ENCODE measurements around the gene HS3ST5. TPM values are rescaled to one million over a fixed set of nuclear protein-coding genes. Genes with fewer than 3 reads are reported as not detected.

The HS3ST5 gene
- total and polyA plus RNA-seq, 2 donors (not counting 1 experiment from before 2014, with no cell fraction given): under 0.01 TPM; not detected in 1

- no peaks in the 10 kb centered on the region for H3K79me2 ChIP-seq (ENCODE audit: control insufficient read depth, insufficient read depth, low read length)
- DNase-seq (ENCODE audit: low read depth in 2 of 2): no peak
- no peaks in the 10 kb centered on the region for H3K36me3 ChIP-seq (ENCODE audit: control insufficient read depth, insufficient read depth, low read length)
- H4K20me1 ChIP-seq (ENCODE audit: control insufficient read depth, extremely low read depth, insufficient read depth, low read length): no peaks in the 10 kb centered on the region
- no peak overlapping the region for H3K4me3 ChIP-seq (replicated peaks in 1 of 4; ENCODE audit: control extremely low read depth in 1 of 4, insufficient read depth in 1 of 4, low read depth in 3 of 4, low read length in 4 of 4)
- no peaks in the 10 kb centered on the region for H3K27me3 ChIP-seq (ENCODE audit: control insufficient read depth, insufficient read depth, low read length)
- no peak overlapping the region for H3K4me2 ChIP-seq (ENCODE audit: extremely low read depth, insufficient read depth, low read length)
- no peak overlapping the region for H3K27ac ChIP-seq (ENCODE audit: insufficient read depth, low read length)
- TF ChIP-seq CTCF (conservative IDR thresholded peaks at IDR 0.05 in 1 of 2, IDR thresholded peaks at IDR 0.05 in 1 of 2; ENCODE audit: low read depth in 1 of 2, low read length in 2 of 2) (no peak), EZH2 (IDR thresholded peaks at IDR 0.05; ENCODE audit: low read length, missing control alignments) (no peak)
- H3K9ac ChIP-seq (ENCODE audit: insufficient read depth, low read length): no peak overlapping the region
- H2AFZ ChIP-seq (ENCODE audit: low read length): no peak overlapping the region
- H3K4me1 ChIP-seq (ENCODE audit: control insufficient read depth, extremely low read depth, insufficient read depth, low read length): no peaks in the 10 kb centered on the region
- H3K9me3 ChIP-seq (ENCODE audit: control insufficient read depth, insufficient read depth, low read depth, low read length): no peaks in the 10 kb centered on the region
Observed at GRCh38 chr6:114200891-114201290, 141.9 kb downstream of the HS3ST5 start.

GRCh38 chr6:114195631-114196403, 147.0 kb downstream of the HS3ST5 start:
- DNase-seq (ENCODE audit: low read depth in 2 of 2): no peak
- H3K4me1 ChIP-seq (ENCODE audit: control insufficient read depth, extremely low read depth, insufficient read depth, low read length): no peaks in the 10 kb centered on the region
- no peak overlapping the region for H3K4me3 ChIP-seq (replicated peaks in 1 of 4; ENCODE audit: control extremely low read depth in 1 of 4, insufficient read depth in 1 of 4, low read depth in 3 of 4, low read length in 4 of 4)
- no peaks in the 10 kb centered on the region for H3K27me3 ChIP-seq (ENCODE audit: control insufficient read depth, insufficient read depth, low read length)
- TF ChIP-seq EZH2 (IDR thresholded peaks at IDR 0.05; ENCODE audit: low read length, missing control alignments): no peak
- TF ChIP-seq CTCF (conservative IDR thresholded peaks at IDR 0.05 in 1 of 2, IDR thresholded peaks at IDR 0.05 in 1 of 2; ENCODE audit: low read depth in 1 of 2, low read length in 2 of 2): no peak
- H3K9ac ChIP-seq (ENCODE audit: insufficient read depth, low read length): no peak overlapping the region
- H3K4me2 ChIP-seq (ENCODE audit: extremely low read depth, insufficient read depth, low read length): no peak overlapping the region
- no peaks in the 10 kb centered on the region for H4K20me1 ChIP-seq (ENCODE audit: control insufficient read depth, extremely low read depth, insufficient read depth, low read length)
- no peaks in the 10 kb centered on the region for H3K36me3 ChIP-seq (ENCODE audit: control insufficient read depth, insufficient read depth, low read length)
- no peaks in the 10 kb centered on the region for H3K79me2 ChIP-seq (ENCODE audit: control insufficient read depth, insufficient read depth, low read length)
- H3K27ac ChIP-seq (ENCODE audit: insufficient read depth, low read length): no peak overlapping the region
- H3K9me3 ChIP-seq (ENCODE audit: control insufficient read depth, insufficient read depth, low read depth, low read length): no peaks in the 10 kb centered on the region
- H2AFZ ChIP-seq (ENCODE audit: low read length): no peak overlapping the region

GRCh38 chr6:114195027-114195365, 147.8 kb downstream of the HS3ST5 start:
- peak in 1 of 2 donors; percentile 15 for DNase-seq (ENCODE audit: low read depth in 2 of 2)
- Histone ChIP-seq H3K4me3 (replicated peaks in 1 of 4; ENCODE audit: control extremely low read depth in 1 of 4, insufficient read depth in 1 of 4, low read depth in 3 of 4, low read length in 4 of 4) (no peak overlapping the region), H2AFZ (ENCODE audit: low read length) (no peak overlapping the region), H3K27ac (ENCODE audit: insufficient read depth, low read length) (no peak overlapping the region), H3K27me3 (ENCODE audit: control insufficient read depth, insufficient read depth, low read length) (no peaks in the 10 kb centered on the region), H3K9ac (ENCODE audit: insufficient read depth, low read length) (no peak overlapping the region), H3K4me2 (ENCODE audit: extremely low read depth, insufficient read depth, low read length) (no peak overlapping the region), H3K4me1 (ENCODE audit: control insufficient read depth, extremely low read depth, insufficient read depth, low read length) (no peaks in the 10 kb centered on the region), H4K20me1 (ENCODE audit: control insufficient read depth, extremely low read depth, insufficient read depth, low read length) (no peaks in the 10 kb centered on the region), H3K36me3 (ENCODE audit: control insufficient read depth, insufficient read depth, low read length) (no peaks in the 10 kb centered on the region), H3K9me3 (ENCODE audit: control insufficient read depth, insufficient read depth, low read depth, low read length) (no peaks in the 10 kb centered on the region), H3K79me2 (ENCODE audit: control insufficient read depth, insufficient read depth, low read length) (no peaks in the 10 kb centered on the region)
- no peak for TF ChIP-seq CTCF (conservative IDR thresholded peaks at IDR 0.05 in 1 of 2, IDR thresholded peaks at IDR 0.05 in 1 of 2; ENCODE audit: low read depth in 1 of 2, low read length in 2 of 2)
- TF ChIP-seq EZH2 (IDR thresholded peaks at IDR 0.05; ENCODE audit: low read length, missing control alignments): no peak

All from fibroblast of lung (primary cell).